Measurements from ENCODE around the gene TMPRSS3. TPM values are rescaled to one million over a fixed set of nuclear protein-coding genes. Genes with fewer than 3 reads are reported as not detected.

TMPRSS3 gene
- polyA plus RNA-seq, 2 of the 4 experiments (the other 2 are of a cell fraction): 0.10 to 0.12 TPM

DNA sequence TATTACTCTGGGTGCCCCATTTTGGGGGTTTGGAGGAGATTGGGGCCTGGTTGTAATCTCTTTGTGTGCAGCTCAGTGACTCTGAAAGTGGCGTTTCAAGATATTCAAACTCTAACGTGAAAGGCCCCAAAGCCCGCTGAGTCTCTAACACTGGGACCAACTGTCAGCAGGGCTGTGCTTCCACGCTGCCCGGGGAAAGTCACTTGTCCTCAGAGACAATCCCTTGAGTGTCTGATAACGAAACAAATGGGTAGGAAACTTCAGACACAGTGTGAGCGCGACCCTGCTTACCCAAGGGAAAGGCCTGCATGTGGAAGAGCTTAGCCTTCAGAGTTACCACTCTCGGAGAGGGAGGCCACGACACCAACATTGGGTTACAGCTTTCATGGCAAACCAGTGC is 8.7 kb upstream of the TMPRSS3 start (continued):
- TF ChIP-seq EHMT2 (IDR thresholded peaks at IDR 0.05; ENCODE audit: low read depth): no peak

DNA sequence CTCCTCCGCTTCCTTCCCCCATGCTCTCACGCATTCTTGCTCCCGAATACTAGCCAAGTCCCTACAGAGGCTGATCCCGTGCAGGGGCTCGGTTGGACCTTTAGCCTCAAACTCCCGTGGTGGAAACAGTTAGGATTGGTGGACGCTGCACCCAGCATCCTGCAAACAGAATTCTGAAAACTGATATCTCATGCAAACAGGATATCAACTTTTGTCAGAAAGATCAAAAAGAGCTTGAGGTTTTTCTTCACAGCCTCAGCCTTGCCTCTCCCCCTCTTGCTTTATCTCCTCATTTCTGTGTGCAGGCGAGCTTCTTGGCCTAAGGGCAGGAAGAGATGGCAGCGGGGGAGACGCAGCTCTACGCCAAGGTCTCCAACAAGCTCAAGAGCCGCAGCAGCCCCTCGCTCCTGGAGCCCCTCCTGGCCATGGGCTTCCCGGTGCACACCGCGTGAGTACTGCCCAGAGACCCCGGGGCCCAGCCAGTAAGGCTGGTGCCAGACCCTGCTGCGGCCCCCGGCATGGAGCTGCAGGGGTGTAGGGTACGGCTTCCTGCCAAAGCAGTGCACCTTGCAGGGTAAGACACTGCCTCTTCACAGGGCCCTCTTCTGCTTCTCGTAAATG is 7.9 kb upstream of the TMPRSS3 start, which contains the start of gene UBASH3A:
TSS of gene UBASH3A (plus strand) at position 292 of the 621 bp plus-strand sequence. CDS start at position 336, 44 bp downstream.
- FAIRE-seq: no peak
- 85% methylated on average over 11 of the region's 21 CpGs for WGBS (ENCODE audit: missing lambda C conversion rate)
- no peak within 1 kb of the TSS for H3K27ac ChIP-seq
- DNase-seq (ENCODE audit: low read depth in 1 of 2, low spot score in 1 of 2): no peak
- no peaks in the 10 kb centered on the region for H3K4me1 ChIP-seq
- ChIA-PET CTCF (interaction anchor here (0.6 to 1.5 kb wide), 5 partner anchors 8 to 95 kb away, joined by 3 read pairs; partner anchors contain the start of gene TFF1), POLR2A (no interaction called here)
- no peaks in the 10 kb centered on the region for H3K9me3 ChIP-seq
- no peak within 1 kb of the TSS for H3K4me2 ChIP-seq
- ATAC-seq: no peak
- TF ChIP-seq, protein P1, sequence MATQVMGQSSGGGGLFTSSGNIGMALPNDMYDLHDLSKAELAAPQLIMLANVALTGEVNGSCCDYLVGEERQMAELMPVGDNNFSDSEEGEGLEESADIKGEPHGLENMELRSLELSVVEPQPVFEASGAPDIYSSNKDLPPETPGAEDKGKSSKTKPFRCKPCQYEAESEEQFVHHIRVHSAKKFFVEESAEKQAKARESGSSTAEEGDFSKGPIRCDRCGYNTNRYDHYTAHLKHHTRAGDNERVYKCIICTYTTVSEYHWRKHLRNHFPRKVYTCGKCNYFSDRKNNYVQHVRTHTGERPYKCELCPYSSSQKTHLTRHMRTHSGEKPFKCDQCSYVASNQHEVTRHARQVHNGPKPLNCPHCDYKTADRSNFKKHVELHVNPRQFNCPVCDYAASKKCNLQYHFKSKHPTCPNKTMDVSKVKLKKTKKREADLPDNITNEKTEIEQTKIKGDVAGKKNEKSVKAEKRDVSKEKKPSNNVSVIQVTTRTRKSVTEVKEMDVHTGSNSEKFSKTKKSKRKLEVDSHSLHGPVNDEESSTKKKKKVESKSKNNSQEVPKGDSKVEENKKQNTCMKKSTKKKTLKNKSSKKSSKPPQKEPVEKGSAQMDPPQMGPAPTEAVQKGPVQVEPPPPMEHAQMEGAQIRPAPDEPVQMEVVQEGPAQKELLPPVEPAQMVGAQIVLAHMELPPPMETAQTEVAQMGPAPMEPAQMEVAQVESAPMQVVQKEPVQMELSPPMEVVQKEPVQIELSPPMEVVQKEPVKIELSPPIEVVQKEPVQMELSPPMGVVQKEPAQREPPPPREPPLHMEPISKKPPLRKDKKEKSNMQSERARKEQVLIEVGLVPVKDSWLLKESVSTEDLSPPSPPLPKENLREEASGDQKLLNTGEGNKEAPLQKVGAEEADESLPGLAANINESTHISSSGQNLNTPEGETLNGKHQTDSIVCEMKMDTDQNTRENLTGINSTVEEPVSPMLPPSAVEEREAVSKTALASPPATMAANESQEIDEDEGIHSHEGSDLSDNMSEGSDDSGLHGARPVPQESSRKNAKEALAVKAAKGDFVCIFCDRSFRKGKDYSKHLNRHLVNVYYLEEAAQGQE (IDR thresholded peaks at IDR 0.05): no peak
- H3K4me3 ChIP-seq: no peak within 1 kb of the TSS

DNA sequence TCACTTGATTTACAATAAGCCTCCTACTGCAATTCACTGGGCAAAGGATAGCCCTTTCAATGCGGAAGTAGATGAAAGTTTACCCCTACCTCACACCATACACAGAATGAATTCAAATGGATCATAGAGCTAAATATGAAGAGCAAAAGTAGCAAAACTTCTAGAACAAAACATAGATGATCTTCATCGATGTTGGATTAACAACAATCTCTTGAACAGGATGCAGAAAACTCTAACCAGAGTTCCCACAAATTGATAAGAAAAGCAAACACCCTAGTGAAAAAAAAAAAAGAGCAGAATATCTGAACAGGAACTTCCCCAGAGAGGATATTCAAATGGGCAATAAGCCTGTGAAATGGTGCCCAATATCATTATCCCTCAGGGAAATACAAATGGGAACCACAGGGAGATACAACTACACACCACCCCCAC is 6.0 kb upstream of the TMPRSS3 start:
- Histone ChIP-seq H3K4me1 (no peaks in the 10 kb centered on the region), H3K9me3 (no peaks in the 10 kb centered on the region), H3K27ac (no peak overlapping the region), H3K4me3 (no peak overlapping the region), H3K4me2 (no peak overlapping the region)
- FAIRE-seq (no peak), ATAC-seq (no peak), DNase-seq (ENCODE audit: low read depth in 1 of 2, low spot score in 1 of 2) (no peak)
- 42% methylated on average over 2 of the region's 2 CpGs for WGBS (ENCODE audit: missing lambda C conversion rate)
- CTCF ChIA-PET: interaction anchor here (0.7 kb wide), 1 partner anchor 8 kb away, joined by 3 read pairs; no protein-coding TSS in a partner anchor
- no peak for TF ChIP-seq HOXB13 (CRISPR knock-in tag; IDR thresholded peaks at IDR 0.05; ENCODE audit: low read depth)
- no peak for TF ChIP-seq JUNB (IDR thresholded peaks at IDR 0.05)
- TF ChIP-seq EHF (CRISPR knock-in tag; IDR thresholded peaks at IDR 0.05): no peak
- TF ChIP-seq TP53 (CRISPR knock-in tag; IDR thresholded peaks at IDR 0.05): no peak
- POLR2A ChIA-PET: no interaction called here

DNA sequence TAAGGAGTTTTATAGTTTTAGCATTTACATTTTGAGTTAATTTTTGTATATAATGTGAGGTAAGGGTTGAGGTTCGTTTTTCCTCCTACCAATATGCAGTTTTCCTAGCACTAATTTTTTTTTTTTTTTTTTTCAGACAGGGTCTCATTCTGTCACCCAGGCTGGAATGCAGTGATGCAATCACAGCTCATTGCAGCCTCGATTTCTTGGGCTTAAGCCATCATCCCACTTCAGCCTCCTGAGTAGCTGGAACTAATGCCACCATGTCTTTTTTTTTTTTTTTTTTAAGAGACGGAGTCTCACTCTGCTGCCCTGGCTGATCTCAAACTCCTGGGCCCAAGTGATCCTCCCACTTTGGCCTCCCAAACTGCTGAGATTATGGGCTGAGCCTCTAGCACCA is 5.3 kb upstream of the TMPRSS3 start:
- no peak for DNase-seq (ENCODE audit: low read depth in 1 of 2, low spot score in 1 of 2)
- H3K9me3 ChIP-seq: no peaks in the 10 kb centered on the region
- POLR2A ChIA-PET: no interaction called here
- CTCF ChIA-PET: interaction anchor here (0.7 to 2.2 kb wide), 2 partner anchors 7 to 11 kb away, joined by 3 to 6 read pairs; no protein-coding TSS in a partner anchor
- no peak for FAIRE-seq
- no peak overlapping the region for H3K27ac ChIP-seq
- no peak overlapping the region for H3K4me2 ChIP-seq
- H3K4me1 ChIP-seq: no peaks in the 10 kb centered on the region
- no peak overlapping the region for H3K4me3 ChIP-seq
- no peak for ATAC-seq
- 33% methylated on average over 3 of the region's 3 CpGs for WGBS (ENCODE audit: missing lambda C conversion rate)
- TF ChIP-seq SREBF2 (IDR thresholded peaks at IDR 0.05) (no peak), JUN (IDR thresholded peaks at IDR 0.05) (no peak), CBX8 (IDR thresholded peaks at IDR 0.05) (no peak), RARB (CRISPR knock-in tag; IDR thresholded peaks at IDR 0.05) (no peak), NPAS2 (CRISPR knock-in tag; IDR thresholded peaks at IDR 0.05; ENCODE audit: borderline replicate concordance) (no peak), ESRRA (IDR thresholded peaks at IDR 0.05; ENCODE audit: borderline replicate concordance, low read length) (no peak), HDAC2 (IDR thresholded peaks at IDR 0.05) (no peak), PHF8 (IDR thresholded peaks at IDR 0.05; ENCODE audit: borderline replicate concordance, low read depth) (no peak), FOXS1 (CRISPR knock-in tag; IDR thresholded peaks at IDR 0.05) (no peak), KDM1A (IDR thresholded peaks at IDR 0.05; ENCODE audit: low read depth) (no peak)
- TF ChIP-seq, protein P2, sequence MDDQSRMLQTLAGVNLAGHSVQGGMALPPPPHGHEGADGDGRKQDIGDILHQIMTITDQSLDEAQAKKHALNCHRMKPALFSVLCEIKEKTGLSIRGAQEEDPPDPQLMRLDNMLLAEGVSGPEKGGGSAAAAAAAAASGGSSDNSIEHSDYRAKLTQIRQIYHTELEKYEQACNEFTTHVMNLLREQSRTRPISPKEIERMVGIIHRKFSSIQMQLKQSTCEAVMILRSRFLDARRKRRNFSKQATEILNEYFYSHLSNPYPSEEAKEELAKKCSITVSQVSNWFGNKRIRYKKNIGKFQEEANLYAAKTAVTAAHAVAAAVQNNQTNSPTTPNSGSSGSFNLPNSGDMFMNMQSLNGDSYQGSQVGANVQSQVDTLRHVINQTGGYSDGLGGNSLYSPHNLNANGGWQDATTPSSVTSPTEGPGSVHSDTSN (IDR thresholded peaks at IDR 0.05): no peak
- TF ChIP-seq, protein P3, sequence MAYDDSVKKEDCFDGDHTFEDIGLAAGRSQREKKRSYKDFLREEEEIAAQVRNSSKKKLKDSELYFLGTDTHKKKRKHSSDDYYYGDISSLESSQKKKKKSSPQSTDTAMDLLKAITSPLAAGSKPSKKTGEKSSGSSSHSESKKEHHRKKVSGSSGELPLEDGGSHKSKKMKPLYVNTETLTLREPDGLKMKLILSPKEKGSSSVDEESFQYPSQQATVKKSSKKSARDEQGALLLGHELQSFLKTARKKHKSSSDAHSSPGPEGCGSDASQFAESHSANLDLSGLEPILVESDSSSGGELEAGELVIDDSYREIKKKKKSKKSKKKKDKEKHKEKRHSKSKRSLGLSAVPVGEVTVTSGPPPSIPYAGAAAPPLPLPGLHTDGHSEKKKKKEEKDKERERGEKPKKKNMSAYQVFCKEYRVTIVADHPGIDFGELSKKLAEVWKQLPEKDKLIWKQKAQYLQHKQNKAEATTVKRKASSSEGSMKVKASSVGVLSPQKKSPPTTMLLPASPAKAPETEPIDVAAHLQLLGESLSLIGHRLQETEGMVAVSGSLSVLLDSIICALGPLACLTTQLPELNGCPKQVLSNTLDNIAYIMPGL (CRISPR knock-in tag; IDR thresholded peaks at IDR 0.05; ENCODE audit: borderline replicate concordance): no peak
- TF ChIP-seq, protein P1 (IDR thresholded peaks at IDR 0.05): no peak
- TF ChIP-seq, protein P4, sequence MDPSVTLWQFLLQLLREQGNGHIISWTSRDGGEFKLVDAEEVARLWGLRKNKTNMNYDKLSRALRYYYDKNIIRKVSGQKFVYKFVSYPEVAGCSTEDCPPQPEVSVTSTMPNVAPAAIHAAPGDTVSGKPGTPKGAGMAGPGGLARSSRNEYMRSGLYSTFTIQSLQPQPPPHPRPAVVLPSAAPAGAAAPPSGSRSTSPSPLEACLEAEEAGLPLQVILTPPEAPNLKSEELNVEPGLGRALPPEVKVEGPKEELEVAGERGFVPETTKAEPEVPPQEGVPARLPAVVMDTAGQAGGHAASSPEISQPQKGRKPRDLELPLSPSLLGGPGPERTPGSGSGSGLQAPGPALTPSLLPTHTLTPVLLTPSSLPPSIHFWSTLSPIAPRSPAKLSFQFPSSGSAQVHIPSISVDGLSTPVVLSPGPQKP (IDR thresholded peaks at IDR 0.05; ENCODE audit: low read depth, low read length): no peak
